ENCODE data around the gene LRP2BP.
"Not testable (repeated sequence)": the region's sequence is repeated elsewhere in the genome, so short reads cannot be mapped to it uniquely, and the experiment has no call there.

Gene LRP2BP

DNA sequence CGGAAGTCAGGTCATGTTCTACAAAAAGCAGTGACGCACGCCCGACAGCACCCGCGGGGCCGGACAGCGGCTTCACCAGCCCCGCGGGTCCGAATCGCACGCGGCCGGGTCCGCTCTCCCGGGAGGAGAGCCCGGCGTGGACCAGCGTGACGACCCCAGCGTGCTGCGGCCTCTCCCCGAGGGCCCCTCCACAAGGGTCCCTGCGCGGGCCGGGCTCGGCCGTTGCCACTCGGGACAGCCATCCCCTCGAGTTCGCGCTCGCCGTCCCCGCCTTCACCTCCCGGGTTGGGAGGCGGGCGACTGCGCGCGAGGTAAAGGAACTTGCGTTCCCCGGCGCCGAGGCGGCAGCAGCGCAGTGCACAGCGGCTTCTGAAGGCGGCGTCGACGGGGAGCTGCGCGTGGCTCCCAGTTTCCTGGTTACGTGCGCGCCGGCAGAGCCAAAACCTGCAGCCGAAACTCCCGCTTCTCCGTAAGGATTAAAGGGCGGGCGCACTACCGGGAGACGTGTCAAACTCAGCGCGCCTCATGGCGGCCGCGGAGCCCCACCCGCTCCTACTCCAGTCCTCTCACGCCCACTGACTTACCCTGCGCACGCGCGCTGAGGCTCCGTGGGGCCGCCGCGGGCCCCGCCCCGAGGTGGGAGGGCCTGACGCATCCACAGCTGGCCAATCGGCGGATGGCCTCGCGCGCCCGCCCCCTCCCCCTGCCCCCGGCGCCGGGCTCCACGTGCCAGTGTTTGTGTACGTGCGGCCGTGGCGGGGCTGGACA, 416 bp upstream of the LRP2BP start:
- DNase-seq (ENCODE audit: low spot score), result peak; percentile 100

DNA sequence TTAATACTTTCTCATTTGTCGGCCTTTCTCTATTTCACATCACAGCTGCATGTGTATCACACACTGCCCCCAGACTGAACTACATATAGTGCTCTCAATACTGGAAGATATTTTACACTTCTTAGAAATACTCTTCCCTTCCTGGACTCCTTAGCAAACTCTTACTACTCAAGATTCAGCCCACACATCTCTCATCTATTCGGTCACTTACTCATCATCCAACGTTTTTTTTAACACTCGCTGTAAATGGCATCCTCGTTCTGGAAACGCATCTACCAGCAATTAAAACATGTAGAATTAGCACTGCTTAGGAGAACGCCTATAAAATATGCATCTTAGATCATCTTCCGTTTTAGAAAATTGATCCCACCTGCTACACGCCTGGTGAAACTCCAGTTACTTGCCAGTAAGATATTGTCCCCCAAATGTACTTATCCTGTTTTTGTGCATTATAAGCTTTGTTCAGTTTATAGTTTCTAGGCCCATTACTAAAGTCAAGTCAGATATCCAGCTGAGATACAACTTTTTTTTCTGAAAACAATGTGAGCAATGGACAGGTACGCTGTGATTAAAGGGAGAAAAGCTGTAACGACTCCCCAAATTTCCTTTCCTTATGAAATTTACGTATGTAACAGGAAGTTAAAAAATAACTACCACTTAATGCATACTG, 1.0 kb downstream of the LRP2BP start:
- no peak for DNase-seq (ENCODE audit: low spot score)

DNA sequence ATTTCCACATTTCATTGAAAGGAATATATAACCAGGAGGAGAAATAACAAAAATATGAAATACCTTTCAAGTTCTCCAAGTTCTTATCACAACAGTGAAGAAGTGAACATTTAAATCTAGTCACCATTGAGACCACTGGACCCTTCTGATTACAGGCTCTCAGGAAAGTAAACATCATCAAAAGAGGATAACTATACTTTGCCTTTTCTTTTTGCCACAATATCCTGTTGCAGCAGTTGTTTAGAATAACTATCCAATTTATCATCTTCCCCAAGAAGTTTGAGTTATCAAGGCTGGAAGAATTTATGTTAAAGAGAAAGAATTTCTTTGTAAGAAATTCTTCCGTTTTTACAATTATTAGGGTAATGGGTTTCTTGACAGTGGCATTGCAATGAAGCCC, 3.6 kb downstream of the LRP2BP start:
- no peak for DNase-seq (ENCODE audit: low spot score)

DNA sequence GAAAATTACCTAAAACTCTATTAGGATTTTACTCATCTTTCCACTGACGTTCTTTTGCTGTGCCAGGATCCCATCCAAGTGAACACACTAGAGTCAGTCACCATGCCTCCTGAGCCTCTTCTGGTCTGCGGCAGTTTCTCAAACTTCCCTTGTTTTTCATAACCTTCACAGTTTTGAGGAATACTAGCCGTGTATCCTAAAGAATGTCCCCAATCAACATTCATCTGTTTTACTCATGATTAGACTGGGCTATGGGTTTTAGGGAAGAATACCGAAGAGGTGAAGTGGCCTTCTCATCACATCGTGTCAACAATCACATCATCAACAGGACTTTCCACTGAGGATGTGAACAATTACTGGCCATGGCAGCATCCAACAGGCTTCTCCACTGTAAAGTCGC, 4.8 kb downstream of the LRP2BP start:
- DNase-seq (ENCODE audit: low spot score), result no peak

DNA sequence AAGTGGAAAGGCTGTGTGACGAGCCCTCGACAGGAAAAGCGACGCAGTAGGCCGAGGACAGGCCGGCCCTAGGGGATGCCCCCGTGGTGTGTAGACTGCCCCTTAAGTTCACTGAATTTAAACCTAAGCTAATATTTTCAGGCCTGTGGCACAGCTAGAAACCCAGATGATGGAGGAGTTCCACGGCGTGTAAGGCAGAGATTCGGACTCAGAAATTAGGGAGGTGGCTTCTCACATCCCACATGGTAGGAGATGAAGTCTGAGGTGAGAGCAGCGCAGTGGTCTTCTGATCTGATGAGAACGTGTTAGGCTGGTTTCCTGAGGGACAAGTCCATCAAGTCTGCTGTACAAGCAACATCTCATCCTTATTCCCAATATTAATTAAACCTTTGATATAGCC, 7.8 kb downstream of the LRP2BP start:
- no peak for DNase-seq (ENCODE audit: low spot score)

DNA sequence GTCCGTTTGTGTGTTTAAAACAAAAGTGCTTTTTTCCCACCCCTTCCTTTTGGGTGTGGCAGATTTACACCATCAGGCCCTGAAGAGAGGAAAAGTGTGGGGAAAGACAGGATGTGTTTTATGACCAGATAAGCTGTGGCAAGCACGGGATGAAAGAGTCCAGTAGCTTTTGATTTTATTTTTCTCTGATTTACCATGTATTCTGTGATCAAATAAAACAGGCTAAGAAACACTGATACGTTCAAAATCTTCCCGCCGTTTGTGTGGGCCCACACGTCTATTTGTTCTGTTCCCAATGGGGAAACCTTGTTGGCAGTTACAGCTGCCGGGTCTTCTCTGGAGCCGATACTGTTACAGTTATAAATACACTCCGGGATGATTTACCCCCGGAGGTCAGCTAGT, 10.8 kb downstream of the LRP2BP start:
- peak; percentile 6 for DNase-seq (ENCODE audit: low spot score)

DNA sequence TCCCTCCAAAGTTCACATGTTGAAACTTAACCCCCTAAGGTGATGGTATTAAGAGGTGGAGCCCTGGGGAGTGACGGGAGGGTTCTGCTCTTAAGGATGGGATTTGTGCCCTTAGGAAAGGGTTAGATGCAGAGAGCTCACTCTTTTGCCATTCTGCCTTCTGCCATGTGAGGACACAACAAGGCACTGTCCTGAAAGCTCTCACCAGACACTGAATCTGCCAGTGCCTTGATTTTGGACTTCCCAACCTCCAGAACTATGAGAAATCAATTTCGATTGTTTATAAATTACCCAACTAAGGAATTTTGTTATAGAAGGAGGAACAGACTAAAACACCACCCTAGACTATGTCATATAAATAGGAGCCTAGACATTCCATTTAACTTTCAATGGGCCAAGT, 11.7 kb downstream of the LRP2BP start:
- no peak for DNase-seq (ENCODE audit: low spot score)

DNA sequence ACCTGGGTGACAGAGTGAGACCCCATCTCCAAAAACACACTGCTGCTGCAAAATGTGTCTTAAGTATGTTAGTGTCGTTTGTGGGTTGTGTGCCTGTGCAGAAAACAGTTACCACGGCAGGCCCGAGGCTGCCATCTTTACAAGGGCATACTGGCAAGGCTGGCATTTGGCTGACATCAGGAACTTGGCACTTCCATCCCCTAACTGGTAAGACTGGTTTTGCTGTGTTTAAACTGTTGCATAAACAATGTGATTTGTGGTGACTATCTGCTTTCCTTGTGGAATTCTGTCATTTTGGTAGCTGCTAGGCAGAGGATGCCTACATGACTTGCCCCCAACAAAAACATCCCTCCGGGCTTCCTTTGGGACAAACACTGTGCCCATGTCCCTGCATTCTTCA, 12.3 kb downstream of the LRP2BP start:
- DNase-seq (ENCODE audit: low spot score), result no peak

DNA sequence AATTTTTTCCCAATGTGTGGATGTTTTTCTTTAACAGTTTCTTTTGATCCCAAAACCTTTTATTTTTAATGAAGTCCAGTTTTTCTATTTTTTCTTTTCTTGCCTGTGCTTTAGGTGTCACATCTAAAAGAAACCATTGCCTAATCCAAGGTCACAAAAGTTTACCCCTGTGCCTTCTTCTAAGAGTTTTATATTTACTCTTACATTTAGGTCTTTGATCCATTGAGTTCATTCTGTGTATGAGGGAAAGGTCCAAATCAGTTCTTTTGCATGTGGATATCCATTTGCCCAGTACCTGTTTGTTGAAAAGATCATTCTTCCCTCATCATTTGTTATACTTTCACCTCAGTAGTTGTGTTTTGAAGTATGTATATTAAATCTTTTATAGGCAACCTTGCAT, 13.0 kb downstream of the LRP2BP start:
- no peak for DNase-seq (ENCODE audit: low spot score)

DNA sequence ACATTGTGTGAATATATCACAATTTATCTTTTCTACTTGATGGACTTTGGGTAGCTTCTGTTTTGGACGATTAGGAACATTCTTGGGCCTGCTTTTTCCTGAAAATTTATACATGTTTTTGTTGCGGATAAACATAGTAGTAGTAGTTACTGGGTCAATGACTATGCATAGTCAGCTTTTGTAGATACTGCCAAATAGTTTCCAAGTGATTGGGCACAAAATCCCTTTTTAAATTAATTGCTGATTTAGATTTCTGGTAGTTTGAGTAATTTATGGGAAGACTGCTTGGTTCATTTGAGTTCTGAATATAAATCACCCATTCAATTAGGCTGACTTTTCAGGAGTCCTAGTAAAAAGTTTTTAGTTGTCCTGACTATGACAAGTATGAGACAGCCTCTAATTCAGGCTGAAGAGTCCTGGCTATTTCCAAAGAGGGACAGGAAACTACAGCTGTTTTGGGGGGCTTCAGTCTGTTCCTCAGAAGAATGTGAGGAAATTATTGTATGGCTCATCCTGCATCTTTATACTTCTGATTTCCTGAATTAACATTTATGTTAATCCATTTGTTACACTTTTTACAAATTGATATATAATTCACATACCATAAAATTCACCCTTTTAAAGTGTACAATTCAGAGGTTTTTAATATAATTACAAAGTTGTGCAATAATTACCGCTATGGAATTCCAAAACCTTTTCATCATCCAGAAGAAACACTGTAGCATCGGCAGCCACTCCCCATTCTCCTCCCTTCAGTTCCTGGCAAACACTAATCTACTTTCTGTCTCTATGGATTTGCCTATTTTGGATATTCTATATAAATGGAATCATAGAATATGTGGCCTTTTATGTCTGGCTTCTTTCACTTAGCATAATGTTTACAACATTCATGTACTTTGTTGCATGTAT, 14.2 kb downstream of the LRP2BP start:
- no peak for DNase-seq (ENCODE audit: low spot score)

DNA sequence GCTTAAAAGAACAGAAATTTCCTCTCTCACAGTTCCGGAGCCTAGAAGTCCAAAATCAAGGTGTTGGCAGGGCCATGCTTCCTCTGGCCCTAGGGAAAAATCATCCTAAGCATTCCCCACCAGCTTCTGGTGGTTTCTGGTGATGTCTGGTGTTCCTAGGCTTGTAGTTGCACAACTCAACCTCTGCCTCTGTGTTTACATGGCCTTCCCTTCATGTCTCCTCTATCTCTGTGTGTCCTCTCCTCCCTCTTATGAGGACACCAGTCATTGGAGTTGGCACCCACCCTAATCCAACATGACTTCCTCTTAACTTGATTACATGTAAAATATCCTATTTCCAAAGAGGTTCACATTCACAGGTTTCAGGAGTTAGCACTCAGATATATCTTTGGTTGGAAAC, 15.4 kb downstream of the LRP2BP start:
- no peak for DNase-seq (ENCODE audit: low spot score)

DNA sequence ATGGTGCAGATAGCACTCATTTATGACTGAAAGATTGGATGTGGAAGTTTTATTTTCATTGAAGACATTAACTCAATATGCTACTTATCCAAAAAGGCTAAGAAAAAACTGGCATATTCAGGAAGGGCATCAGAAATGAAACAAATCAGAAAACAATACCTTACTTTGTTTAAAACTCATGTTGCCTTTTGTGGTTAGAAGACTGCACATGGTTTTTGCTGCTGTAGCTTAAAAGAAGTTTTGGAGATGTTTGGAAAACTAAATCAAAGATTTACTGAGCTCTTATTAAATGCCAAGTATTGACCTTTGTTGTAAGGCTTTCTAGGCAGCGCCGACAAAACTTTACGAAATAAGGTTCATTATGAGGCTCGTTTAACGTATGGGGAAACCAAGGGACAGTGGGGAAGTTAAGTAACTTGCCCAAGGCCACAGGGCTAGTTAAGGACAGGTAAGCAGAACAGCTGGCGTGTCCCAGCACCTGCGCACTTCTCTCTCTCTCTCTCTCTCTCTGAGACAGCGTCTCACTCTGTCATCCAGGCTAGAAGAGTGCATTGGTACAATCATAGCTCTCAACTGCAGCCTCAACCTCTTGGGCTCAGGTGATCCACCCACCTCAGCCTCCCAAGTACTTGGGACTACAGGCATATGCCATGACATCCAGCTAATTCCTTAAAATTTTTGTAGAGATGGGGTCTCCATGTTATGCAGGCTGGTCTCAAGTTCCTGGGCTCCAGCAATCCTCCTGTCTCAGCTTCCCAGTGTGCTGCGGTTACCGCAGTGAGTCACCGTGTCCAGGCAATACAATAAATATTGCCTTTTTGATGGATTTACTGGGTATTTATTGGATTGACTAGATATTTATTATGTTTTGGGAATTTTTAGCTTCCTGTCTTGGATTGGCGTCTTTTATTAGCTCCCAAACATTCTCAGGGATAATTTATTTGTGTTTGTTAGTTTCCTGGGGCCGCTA, 16.1 kb downstream of the LRP2BP start:
- DNase-seq (ENCODE audit: low spot score), result no peak

DNA sequence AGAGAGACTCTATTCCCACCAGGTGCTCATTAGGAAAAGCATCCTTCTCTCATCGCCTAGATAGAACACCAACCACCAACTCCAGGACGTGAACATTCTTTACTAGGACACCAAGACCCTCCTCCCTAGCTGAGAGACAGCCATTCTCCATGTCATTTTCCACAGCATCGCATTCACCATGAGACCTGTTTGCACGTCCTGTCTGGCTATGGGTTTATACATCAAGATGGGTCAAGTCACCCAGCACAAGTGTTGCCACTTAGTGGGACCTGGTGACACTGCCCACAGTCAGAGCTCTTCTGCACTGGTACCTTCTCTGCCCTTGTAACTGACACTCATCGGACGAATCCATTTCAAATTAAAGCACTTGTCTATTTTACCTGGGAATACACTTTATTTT, 17.5 kb downstream of the LRP2BP start:
- DNase-seq (ENCODE audit: low spot score), result no peak

DNA sequence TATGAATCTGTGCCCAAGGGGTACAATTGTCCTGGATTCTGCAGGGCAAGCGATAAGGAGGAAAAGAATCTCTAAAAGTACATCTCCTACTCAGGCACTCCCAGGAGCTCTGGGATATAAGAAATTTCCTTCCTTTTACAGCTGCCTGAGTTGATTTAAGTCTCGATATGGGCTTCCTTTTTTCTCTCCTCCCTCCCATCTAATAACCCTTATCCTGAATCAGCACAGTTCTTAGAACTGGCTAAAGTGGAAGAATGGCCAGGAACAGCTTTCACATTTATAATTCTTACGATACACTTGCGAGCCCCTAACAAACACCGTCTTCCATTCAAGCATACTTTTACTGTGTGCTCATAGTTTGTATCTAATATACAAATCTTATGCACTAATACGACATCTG, 21.2 kb downstream of the LRP2BP start:
- DNase-seq (ENCODE audit: low spot score), result no peak

DNA sequence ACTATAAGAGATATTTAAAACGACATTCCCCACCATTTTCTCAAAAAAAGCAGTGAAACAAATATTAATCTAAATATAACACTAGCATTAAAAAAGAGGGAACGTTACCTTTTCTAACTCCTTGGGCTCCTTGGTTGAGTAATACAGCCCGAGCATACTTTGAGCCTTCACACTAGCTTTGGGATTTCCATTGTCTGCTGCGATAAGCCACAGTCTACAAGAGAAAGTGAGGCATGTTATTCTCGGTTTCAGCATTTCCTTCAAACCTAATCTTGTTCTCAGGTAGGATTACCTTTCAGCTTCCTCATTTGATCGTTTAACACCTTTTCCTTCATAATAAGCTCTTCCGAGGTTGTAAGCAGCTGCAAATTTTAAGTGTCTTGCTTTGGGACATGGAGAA, 21.7 kb downstream of the LRP2BP start:
- no peak for DNase-seq (ENCODE audit: low spot score)

DNA sequence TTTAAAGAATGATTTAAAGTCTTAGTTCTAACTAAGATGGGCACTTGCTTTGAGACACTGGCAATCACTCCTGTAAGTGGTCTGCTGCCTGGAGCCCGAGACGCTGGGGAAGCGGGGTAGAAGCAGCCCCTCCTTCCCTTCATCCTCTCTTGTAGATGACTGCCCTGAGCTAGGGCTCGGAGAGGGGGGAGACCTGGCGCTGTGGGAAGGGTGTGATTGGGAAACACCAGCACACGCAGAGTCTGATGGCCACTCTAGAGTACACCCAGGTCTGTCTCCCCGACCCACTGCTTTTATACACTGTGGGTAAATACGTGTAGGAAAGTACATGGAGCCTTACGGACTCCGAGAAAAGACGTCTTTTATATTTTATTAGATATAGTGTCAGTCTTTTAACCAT, 24.0 kb downstream of the LRP2BP start:
- no peak for DNase-seq (ENCODE audit: low spot score)

DNA sequence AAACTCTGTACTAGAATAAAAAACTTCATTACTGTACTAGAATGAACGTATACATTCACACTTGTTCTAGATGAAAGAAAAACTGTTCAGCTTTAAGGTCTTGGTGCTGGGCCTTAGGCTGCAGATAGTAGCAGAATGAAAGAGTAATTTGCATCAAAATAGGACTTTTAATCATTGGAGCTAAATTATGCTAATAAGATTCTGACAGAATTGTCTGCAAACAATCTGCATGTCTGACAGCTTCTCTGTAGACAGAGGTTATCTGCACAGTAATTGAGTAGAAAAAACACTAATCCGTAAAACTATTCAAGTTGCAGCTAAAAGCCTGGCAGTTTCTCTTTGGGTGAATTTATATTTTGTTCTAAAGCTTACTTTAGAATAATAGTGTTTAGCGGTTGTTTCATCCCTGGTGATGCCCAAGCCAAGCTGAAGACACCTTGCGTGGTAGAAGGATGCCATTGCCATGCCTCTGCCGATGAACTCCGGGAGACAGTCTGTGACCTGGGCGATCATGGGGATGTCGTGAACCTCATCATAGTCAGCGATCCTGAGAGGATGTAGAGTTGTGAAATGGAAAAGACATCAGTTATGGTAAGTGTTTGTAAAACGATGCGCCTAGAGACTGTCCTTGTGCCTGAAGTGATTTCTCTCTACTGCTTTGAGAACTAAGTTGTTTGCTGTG, 25.3 kb downstream of the LRP2BP start:
- DNase-seq (ENCODE audit: low spot score), result no peak

DNA sequence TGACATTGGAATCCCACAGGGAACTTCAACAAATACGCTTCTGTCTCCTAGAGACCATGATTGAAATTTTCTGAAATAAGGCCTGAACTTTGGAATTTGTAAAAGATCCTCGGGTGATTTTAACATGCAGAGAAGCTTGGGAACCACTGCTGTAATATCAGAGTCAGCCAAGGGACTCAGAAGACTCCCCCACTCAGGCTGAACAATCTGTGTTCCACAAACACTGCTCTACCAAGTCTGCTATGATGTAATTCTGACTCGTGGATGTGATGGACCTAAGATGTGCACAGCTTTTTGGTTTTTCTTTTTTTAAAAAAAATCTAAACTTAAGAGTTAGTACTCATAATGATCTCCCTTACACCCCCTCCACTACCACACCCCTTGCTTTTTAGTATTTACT, 26.0 kb downstream of the LRP2BP start:
- DNase-seq (ENCODE audit: low spot score), result no peak

DNA sequence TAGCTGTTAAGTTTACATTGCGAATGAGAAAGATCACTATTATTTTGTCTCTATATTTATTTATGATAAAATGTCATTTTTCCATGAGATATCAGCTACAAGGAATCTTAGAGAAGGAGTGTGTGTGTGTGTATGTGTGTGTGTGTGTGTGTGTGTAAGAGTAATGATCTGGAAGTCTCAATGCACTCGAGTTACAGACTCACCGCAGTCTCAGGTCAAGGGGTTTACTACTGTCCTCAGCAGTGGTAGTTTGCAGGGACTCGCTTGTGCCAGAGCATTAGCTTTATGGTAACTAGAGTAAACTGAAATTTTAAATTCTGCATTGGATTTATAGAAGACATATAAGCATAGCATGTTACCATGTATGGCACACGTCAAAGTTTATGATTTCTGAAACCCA, 30.8 kb downstream of the LRP2BP start:
- no peak for DNase-seq (ENCODE audit: low spot score)

DNA sequence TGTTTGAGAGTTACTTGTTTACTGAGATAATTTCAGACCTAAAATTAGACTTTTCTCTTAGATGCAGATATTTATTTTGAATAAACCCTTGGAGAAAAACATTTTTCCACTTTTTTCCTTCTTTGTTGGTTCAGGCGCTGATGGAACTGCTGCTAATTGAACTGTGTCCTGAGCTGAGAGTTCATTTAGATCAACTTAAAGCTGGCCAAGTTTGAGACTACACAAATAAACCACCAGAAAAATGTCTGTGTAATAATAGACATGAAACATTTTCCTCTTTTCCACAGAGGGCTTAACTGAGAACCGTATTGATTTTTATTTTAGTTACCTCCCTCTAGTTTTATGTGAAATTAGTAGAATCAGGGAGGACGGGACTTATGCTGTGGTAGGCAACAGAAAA, 32.5 kb downstream of the LRP2BP start:
- no peak for DNase-seq (ENCODE audit: low spot score)

DNA sequence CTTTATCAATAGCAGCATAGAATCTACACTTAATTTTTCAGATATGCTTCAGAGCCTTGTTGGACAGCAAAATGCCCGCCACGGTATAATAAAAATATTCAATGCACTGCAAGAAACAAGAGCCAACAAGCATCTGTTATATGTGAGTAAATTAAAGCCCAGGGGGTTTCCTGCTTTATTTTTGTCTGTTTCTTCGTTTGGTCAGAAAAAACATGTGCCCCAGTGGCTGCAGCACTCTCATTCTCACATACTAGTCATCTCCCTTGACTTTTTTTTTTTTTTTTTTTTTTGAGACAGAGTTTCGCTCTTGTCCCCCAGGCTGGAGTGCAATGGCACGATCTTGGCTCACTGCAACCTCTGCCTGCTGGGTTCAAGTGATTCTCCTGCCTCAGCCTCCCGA, 33.2 kb downstream of the LRP2BP start:
- not testable (repeated sequence) for DNase-seq (ENCODE audit: low spot score)

Measured in AG08395 (cell line).